CD8-positive, alpha-beta memory T cell (primary cell): ENCODE data around the gene PPP1R3F. TPM values are rescaled to one million over a fixed set of nuclear protein-coding genes. Genes with fewer than 3 reads are reported as not detected.
A peak's percentile ranks its signal among the peaks of the same experiment; 100 is the strongest.

Experiments
- CTCF ChIA-PET: fragments of 350-600 bp; sonication (Branson Sonifier 250); formaldehyde crosslinking; loops from one replicate; lab custom pipeline; 2021; ENCODE audit warnings: antibody characterized with exemption; lab: Charles Lee
- POLR2A ChIA-PET: fragments of 350-600 bp; sonication (Branson Sonifier 250); formaldehyde crosslinking; loops from one replicate; lab custom pipeline; 2021; ENCODE audit warnings: antibody characterized with exemption; lab: Charles Lee
- DNase-seq, 5 donors: peaks; one replicate each; pipeline versions ENCODE4 v3.0.0 to v3.0.0-alpha.2; 2020 to 2022; ENCODE audit warnings: mixed read lengths in 1 of 5
- H3K27ac ChIP-seq: one replicate; pipeline ENCODE4 v1.7.0; 2013; ENCODE audit warnings: low read depth, mild to moderate bottlenecking, low read length, moderate library complexity
- H3K27me3 ChIP-seq: 2 replicates; pipeline ENCODE4 v1.7.0; 2013; ENCODE audit warnings: low read length, mild to moderate bottlenecking; ENCODE audit not compliant: insufficient read depth, poor library complexity, severe bottlenecking
- H3K36me3 ChIP-seq: 2 replicates; pipeline ENCODE4 v1.7.0; 2013; ENCODE audit warnings: mild to moderate bottlenecking, low read length, moderate library complexity; ENCODE audit not compliant: insufficient read depth
- H3K4me1 ChIP-seq: 2 replicates; pipeline ENCODE4 v1.7.0; 2013; ENCODE audit warnings: mild to moderate bottlenecking, low read length, moderate library complexity; ENCODE audit not compliant: insufficient read depth
- H3K4me3 ChIP-seq: 2 replicates; pipeline ENCODE4 v1.7.0; 2013; ENCODE audit warnings: mild to moderate bottlenecking, low read length
- H3K9me3 ChIP-seq: 2 replicates; pipeline ENCODE4 v1.7.0; 2013; ENCODE audit warnings: mild to moderate bottlenecking, low read length
- H3K27ac Mint-ChIP-seq, 8 donors: one replicate each; pipeline ENCODE4 v1.8.0; 2020 to 2021; ENCODE audit warnings: mixed read lengths in 8 of 8, mild to moderate bottlenecking in 6 of 8, inconsistent platforms in 3 of 8, moderate library complexity in 3 of 8
- H3K27me3 Mint-ChIP-seq, 2 donors: one replicate each; pipeline ENCODE4 v1.8.0; 2020 to 2021; ENCODE audit warnings: mixed read lengths in 2 of 2, mild to moderate bottlenecking in 1 of 2, moderate library complexity in 1 of 2
- H3K36me3 Mint-ChIP-seq, 3 donors: one replicate each; pipeline ENCODE4 v1.8.0; 2020 to 2021; ENCODE audit warnings: mixed read lengths in 3 of 3, inconsistent platforms in 1 of 3, mild to moderate bottlenecking in 1 of 3
- H3K4me1 Mint-ChIP-seq, 3 donors: one replicate each; pipeline ENCODE4 v1.8.0; 2020 to 2021; ENCODE audit warnings: mixed read lengths in 3 of 3, inconsistent platforms in 1 of 3, mild to moderate bottlenecking in 1 of 3
- H3K4me3 Mint-ChIP-seq, 7 donors: one replicate each; pipeline ENCODE4 v1.8.0; 2020 to 2021; ENCODE audit warnings: mixed read lengths in 7 of 7, mild to moderate bottlenecking in 6 of 7, moderate library complexity in 4 of 7, inconsistent platforms in 2 of 7
- H3K9me3 Mint-ChIP-seq, 5 donors: one replicate each; pipeline ENCODE4 v1.8.0; 2020 to 2022; ENCODE audit warnings: mixed read lengths in 5 of 5, mild to moderate bottlenecking in 3 of 5, moderate library complexity in 2 of 5, inconsistent platforms in 1 of 5
- polyA plus RNA-seq: library from polyadenylated mRNA; unstranded; fragments of 300-500 nt; fragmentation: Illumina TruSeq; gene quantifications from one replicate; pipeline ENCODE4 v1.2.3, GENCODE V29; 2021
- total RNA-seq, 2 experiments: library from RNA; stranded (reverse); gene quantifications; one replicate each; pipeline ENCODE4 v1.2.3, GENCODE V29; 2021

Gene PPP1R3F
- total and polyA plus RNA-seq, 3 experiments from 2014 or later: 4.5 to 8.1 (median 6.0) TPM

GRCh38 chrX:49250578-49250977 lies 19.0 kb upstream of the PPP1R3F start:
- Mint-ChIP-seq H3K27me3 (peaks cover 0 to 3% of the 10 kb centered on the region in 2 donors), H3K9me3 (no peaks in the 10 kb centered on the region), H3K4me1 (peaks cover 5 to 8% (median 7%) of the 10 kb centered on the region in 3 donors), H3K36me3 (peaks cover 0 to 44% (median 1%) of the 10 kb centered on the region in 3 donors), H3K27ac (peak overlapping the region in 6 of 8 donors; percentile 47 to 82 (median 74)), H3K4me3 (peak overlapping the region in 1 of 7 donors; percentile 32)
- ChIA-PET POLR2A (no interaction called here), CTCF (interaction anchor here (1.1 kb wide), 1 partner anchor 13 kb away, joined by 3 read pairs; no protein-coding TSS in a partner anchor)
- Histone ChIP-seq H3K4me1 (no peaks in the 10 kb centered on the region), H3K27me3 (no peaks in the 10 kb centered on the region), H3K4me3 (no peak overlapping the region), H3K27ac (no peak overlapping the region), H3K9me3 (no peaks in the 10 kb centered on the region), H3K36me3 (no peaks in the 10 kb centered on the region)
- DNase-seq: no peak

DNA sequence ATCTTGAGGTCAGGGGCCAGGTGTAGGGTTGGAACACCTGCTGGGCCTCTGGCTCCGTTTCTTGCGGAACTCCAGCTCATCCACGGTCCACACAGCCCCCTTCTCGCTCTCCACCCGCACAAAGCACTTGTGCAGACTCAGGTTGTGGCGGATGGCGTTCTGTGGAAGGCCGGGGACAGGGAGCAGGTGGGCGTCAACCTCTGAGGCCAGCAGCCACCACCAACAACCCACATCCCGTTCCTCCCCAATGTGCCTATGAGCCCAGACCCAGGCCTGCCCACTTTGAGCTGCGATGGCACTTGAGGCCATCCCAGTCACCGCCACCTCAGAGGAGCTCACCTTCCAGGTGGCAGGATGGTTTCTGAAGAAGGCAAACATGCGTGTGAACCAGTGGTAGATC lies 18.3 kb upstream of the PPP1R3F start:
- Histone ChIP-seq H3K4me3 (no peak overlapping the region), H3K27ac (no peak overlapping the region), H3K9me3 (no peaks in the 10 kb centered on the region), H3K27me3 (no peaks in the 10 kb centered on the region), H3K4me1 (no peaks in the 10 kb centered on the region), H3K36me3 (no peaks in the 10 kb centered on the region)
- peak overlapping the region in 2 of 8 donors; percentile 26 to 55 for H3K27ac Mint-ChIP-seq
- H3K4me3 Mint-ChIP-seq: peak overlapping the region in 1 of 7 donors; percentile 24
- DNase-seq: no peak
- H3K36me3 Mint-ChIP-seq: peaks cover 0 to 38% (median 0%) of the 10 kb centered on the region in 3 donors
- peaks cover 5 to 8% (median 8%) of the 10 kb centered on the region in 3 donors for H3K4me1 Mint-ChIP-seq
- POLR2A ChIA-PET: no interaction called here
- CTCF ChIA-PET: no interaction called here
- H3K9me3 Mint-ChIP-seq: no peaks in the 10 kb centered on the region
- peaks cover 0 to 3% of the 10 kb centered on the region in 2 donors for H3K27me3 Mint-ChIP-seq

DNA sequence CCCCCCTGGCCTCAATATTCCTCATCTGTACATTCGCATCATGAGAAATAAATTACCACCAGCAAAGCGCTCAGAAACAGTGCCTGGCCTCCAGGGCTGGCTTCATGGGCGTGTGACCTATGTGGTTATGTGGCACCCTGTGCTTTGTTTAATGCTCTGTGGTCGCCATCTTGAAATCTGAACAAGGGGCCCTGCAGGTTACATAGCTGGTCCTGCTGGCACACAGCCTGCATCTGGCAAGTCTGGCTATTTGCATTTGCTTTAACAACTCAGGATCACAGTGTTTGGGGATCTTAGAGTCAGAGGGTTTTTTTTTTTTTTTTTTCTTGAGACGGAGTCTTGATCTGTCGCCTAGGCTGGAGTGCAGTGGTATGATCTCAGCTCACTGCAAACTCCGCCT lies 15.0 kb upstream of the PPP1R3F start:
- Histone ChIP-seq H3K4me3 (no peak overlapping the region), H3K9me3 (no peaks in the 10 kb centered on the region), H3K27me3 (no peaks in the 10 kb centered on the region), H3K36me3 (no peaks in the 10 kb centered on the region), H3K27ac (no peak overlapping the region), H3K4me1 (peaks cover 26% of the 10 kb centered on the region)
- no peak for DNase-seq
- peaks cover 21 to 39% (median 23%) of the 10 kb centered on the region in 3 donors for H3K4me1 Mint-ChIP-seq
- H3K36me3 Mint-ChIP-seq: peaks cover 0 to 13% (median 0%) of the 10 kb centered on the region in 3 donors
- H3K4me3 Mint-ChIP-seq: no peak overlapping the region
- H3K9me3 Mint-ChIP-seq: no peaks in the 10 kb centered on the region
- ChIA-PET CTCF (no interaction called here), POLR2A (no interaction called here)
- peaks cover 0 to 3% of the 10 kb centered on the region in 2 donors for H3K27me3 Mint-ChIP-seq
- peak overlapping the region in 1 of 8 donors; percentile 86 for H3K27ac Mint-ChIP-seq

- Mint-ChIP-seq H3K4me3 (no peak overlapping the region), H3K9me3 (no peaks in the 10 kb centered on the region), H3K27ac (peak overlapping the region in 3 of 8 donors; percentile 54 to 86 (median 58)), H3K36me3 (peaks cover 0 to 3% (median 0%) of the 10 kb centered on the region in 3 donors), H3K27me3 (peaks cover 0 to 1% of the 10 kb centered on the region in 2 donors), H3K4me1 (peaks cover 16 to 35% (median 18%) of the 10 kb centered on the region in 3 donors)
- CTCF ChIA-PET: interaction anchor here (1.0 to 2.3 kb wide), 2 partner anchors 13 to 101 kb away, joined by 3 to 10 read pairs; no protein-coding TSS in a partner anchor
- H3K4me3 ChIP-seq: no peak overlapping the region
- POLR2A ChIA-PET: interaction anchor here (1.5 kb wide), 1 partner anchor 13 kb away, joined by 3 read pairs; no protein-coding TSS in a partner anchor
- H3K27ac ChIP-seq: no peak overlapping the region
- no peak for DNase-seq
- H3K36me3 ChIP-seq: no peaks in the 10 kb centered on the region
- no peaks in the 10 kb centered on the region for H3K27me3 ChIP-seq
- H3K4me1 ChIP-seq: peaks cover 26% of the 10 kb centered on the region
- H3K9me3 ChIP-seq: no peaks in the 10 kb centered on the region
Measured at GRCh38 chrX:49256268-49256995, 13.2 kb upstream of the PPP1R3F start.

DNA sequence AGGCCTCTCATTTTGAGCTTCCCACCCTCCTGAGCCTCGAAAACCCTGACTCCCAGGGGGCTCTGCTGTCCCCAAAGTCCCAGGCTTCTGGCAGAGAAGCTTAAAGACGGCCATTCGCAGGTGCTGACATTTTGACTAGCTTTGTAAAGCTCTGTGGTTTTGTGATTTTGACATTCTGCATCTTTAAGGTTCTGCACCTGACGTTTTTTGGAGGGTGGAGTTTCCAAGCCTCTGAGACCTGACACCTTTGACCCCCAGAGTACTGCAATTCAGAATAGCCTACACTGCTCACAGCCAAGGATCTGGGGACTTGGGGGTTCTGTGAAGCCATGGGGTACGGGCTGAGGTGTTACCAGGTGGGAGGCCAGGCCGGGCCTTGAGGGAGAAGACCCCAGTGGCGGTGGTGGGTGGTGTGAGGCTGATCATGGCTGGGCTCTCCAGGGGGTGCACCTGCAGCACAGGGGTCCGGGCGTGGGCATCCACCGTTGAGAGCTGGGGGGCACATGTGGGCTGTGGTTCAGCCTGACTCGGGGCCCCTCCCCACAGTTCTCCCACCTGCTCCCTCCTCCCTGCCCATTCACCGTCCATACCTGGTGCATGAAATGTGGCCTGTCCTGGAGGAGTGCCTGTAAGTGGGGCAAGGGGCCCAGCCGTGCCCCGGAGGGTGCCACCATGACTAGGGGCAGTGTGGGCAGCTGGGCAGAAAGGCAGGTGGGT lies 12.4 kb upstream of the PPP1R3F start:
- no peak overlapping the region for H3K27ac ChIP-seq
- POLR2A ChIA-PET: interaction anchor here (1.5 kb wide), 1 partner anchor 12 kb away, joined by 3 read pairs; no protein-coding TSS in a partner anchor
- H3K4me3 ChIP-seq: no peak overlapping the region

GRCh38 chrX:49257846-49258748 lies 11.5 kb upstream of the PPP1R3F start:
- Histone ChIP-seq H3K27me3 (no peaks in the 10 kb centered on the region), H3K27ac (no peak overlapping the region), H3K4me3 (no peak overlapping the region), H3K9me3 (no peaks in the 10 kb centered on the region), H3K4me1 (peaks cover 26% of the 10 kb centered on the region), H3K36me3 (no peaks in the 10 kb centered on the region)
- H3K9me3 Mint-ChIP-seq: no peaks in the 10 kb centered on the region
- H3K36me3 Mint-ChIP-seq: no peaks in the 10 kb centered on the region
- peak overlapping the region in 7 of 8 donors; percentile 23 to 86 (median 64) for H3K27ac Mint-ChIP-seq
- no peak for DNase-seq
- POLR2A ChIA-PET: interaction anchor here (1.1 to 1.5 kb wide), 2 partner anchors 11 to 15 kb away, joined by 4 to 5 read pairs; partner anchors contain the start of gene PPP1R3F
- H3K4me1 Mint-ChIP-seq: peaks cover 16 to 46% (median 18%) of the 10 kb centered on the region in 3 donors
- H3K27me3 Mint-ChIP-seq: peaks cover 0 to 1% of the 10 kb centered on the region in 2 donors
- H3K4me3 Mint-ChIP-seq: peak overlapping the region in 6 of 7 donors; percentile 10 to 54 (median 32)
- CTCF ChIA-PET: interaction anchor here (2.3 kb wide), 1 partner anchor 11 kb away, joined by 10 read pairs; no protein-coding TSS in a partner anchor

More for the DNA sequence above, 12.4 kb upstream of the PPP1R3F start:
- H3K4me1 Mint-ChIP-seq: peaks cover 16 to 37% (median 18%) of the 10 kb centered on the region in 3 donors
- peaks cover 0 to 3% (median 0%) of the 10 kb centered on the region in 3 donors for H3K36me3 Mint-ChIP-seq
- no peaks in the 10 kb centered on the region for H3K9me3 Mint-ChIP-seq
- Histone ChIP-seq H3K27me3 (no peaks in the 10 kb centered on the region), H3K36me3 (no peaks in the 10 kb centered on the region), H3K9me3 (no peaks in the 10 kb centered on the region), H3K4me1 (peaks cover 26% of the 10 kb centered on the region)
- CTCF ChIA-PET: interaction anchor here (1.0 to 2.3 kb wide), 2 partner anchors 12 to 101 kb away, joined by 3 to 10 read pairs; no protein-coding TSS in a partner anchor
- DNase-seq: no peak
- peaks cover 0 to 1% of the 10 kb centered on the region in 2 donors for H3K27me3 Mint-ChIP-seq
- peak overlapping the region in 5 of 8 donors; percentile 6 to 75 (median 68) for H3K27ac Mint-ChIP-seq
- H3K4me3 Mint-ChIP-seq: peak overlapping the region in 2 of 7 donors; percentile 39 to 69

DNA sequence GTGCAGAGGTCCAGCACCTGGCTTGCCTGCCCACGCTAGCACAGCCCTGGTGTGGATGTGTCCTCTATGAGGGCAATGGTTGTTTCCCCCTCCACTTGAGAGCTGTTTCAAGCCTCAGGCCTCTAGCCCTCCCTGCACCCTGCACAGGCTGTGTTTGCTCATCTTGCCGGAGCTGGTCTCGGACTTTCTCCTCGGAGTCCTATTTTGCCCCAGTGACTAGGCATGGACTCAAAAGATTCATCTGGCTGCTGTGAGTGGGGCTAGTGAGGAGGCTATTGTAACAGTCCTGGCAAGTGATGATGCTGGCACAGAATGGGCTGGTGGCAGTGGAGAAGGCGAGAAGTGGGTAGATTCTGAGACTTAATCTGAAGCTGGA lies 10.9 kb upstream of the PPP1R3F start:
- Mint-ChIP-seq H3K27ac (peak overlapping the region in 3 of 8 donors; percentile 24 to 39 (median 35)), H3K36me3 (no peaks in the 10 kb centered on the region), H3K4me3 (peak overlapping the region in 2 of 7 donors; percentile 14 to 21), H3K4me1 (peaks cover 17 to 48% (median 18%) of the 10 kb centered on the region in 3 donors), H3K27me3 (peaks cover 0 to 1% of the 10 kb centered on the region in 2 donors), H3K9me3 (no peaks in the 10 kb centered on the region)
- DNase-seq: no peak
- ChIA-PET POLR2A (interaction anchor here (1.1 to 1.5 kb wide), 2 partner anchors 10 to 14 kb away, joined by 4 to 5 read pairs; partner anchors contain the start of gene PPP1R3F), CTCF (interaction anchor here (1.3 to 2.3 kb wide), 2 partner anchors 10 to 92 kb away, joined by 3 to 10 read pairs; no protein-coding TSS in a partner anchor)
- Histone ChIP-seq H3K9me3 (no peaks in the 10 kb centered on the region), H3K27me3 (no peaks in the 10 kb centered on the region), H3K4me1 (peaks cover 26% of the 10 kb centered on the region), H3K27ac (no peak overlapping the region), H3K4me3 (no peak overlapping the region), H3K36me3 (no peaks in the 10 kb centered on the region)
